Measurements from ENCODE around the gene SIVA1.
A peak's percentile ranks its signal among the peaks of the same experiment; 100 is the strongest.

Gene SIVA1

DNA sequence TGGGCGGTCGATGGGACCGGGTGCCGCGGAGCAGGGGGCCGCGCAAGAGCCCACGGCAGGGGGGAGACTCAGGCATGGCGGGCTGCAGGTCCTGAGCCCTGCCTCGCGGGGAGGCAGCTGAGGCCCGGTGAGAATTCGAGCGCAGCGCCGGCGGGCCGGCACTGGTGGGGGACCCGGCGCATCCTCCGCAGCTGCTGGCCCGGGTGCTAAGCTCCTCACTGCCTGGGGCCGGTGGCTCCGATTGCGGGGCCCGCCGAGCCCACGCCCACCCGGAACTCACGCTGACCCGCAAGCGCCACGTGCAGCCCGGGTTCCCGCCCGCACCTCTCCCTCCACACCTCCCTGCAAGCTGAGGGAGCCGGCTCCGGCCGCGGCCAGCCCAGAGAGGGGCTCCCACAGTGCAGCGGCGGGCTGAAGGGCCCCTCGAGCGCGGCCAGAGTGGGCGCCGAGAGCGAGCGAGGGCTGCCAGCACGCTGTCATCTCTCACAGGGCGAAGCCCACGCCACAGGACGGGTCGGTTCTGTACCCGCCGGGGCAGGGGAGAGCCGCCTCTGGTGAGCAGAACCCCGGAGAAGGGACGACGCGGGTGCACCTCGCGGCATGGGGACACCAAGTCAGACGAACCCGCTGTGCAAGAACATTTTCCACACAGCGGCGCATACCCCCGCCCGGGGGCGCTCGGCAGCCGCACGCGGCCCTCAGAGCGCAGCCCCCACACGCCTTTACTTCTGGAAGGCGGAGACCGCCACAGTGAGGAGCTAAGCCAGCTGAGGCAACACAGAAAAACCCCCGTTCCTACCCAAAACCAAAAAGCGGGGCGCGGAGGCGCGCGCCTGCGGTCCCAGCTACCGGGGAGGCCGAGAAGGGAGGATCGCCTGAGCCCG lies 1.2 kb upstream of the SIVA1 start:
- no peak for DNase-seq (ENCODE audit: low read depth)

DNA sequence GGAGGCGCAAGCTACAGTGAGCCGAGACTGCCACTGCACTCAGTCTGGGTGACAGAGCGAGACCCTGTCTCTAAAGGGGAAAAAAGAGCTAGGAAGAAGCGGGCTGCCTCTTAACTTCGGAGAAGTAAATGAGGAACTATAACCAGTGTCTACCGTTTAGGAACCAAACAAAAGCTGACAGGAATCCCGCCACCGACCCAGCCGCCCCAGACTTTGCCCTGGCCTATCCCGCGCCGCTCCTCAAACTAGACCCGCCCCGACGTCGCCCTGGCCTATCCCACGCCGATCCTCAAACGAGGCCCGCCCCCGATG lies 568 bp upstream of the SIVA1 start:
- no peak for DNase-seq (ENCODE audit: low read depth)

DNA sequence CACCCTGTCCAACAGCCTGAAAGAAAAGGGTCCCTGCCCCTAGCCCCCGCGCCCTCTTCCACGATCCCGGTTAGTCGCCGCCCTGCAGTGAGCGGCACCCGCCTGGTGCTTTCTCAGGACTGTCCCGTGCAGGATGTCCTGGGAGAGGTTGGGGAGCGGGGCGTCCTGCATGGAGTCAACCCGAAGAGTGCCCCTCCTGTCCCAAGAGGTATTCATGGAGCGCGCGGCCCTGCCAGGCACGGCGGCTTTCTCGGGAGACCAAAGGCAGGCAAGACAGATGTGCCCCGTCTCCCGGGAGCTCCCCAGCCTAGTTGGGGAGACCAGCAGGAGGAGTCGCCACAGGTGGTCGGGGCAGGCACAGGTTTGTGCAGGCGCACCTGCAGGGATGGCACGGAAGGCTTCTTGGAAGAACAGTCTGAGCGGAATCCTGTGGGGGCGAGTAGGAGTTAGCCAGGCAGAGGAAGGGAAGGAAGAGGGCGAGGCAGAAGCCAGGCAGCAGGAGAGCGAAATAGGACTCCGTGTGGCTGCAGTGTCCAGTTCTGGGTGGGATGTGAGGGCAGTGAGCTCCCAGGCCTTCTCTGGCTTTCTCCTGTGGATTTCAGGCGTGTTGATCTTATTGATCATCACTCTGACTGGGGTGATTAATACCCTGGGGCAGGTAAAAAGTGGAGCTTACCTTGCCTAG lies 723 bp downstream of the SIVA1 start:
- no peak for DNase-seq (ENCODE audit: low read depth)

DNA sequence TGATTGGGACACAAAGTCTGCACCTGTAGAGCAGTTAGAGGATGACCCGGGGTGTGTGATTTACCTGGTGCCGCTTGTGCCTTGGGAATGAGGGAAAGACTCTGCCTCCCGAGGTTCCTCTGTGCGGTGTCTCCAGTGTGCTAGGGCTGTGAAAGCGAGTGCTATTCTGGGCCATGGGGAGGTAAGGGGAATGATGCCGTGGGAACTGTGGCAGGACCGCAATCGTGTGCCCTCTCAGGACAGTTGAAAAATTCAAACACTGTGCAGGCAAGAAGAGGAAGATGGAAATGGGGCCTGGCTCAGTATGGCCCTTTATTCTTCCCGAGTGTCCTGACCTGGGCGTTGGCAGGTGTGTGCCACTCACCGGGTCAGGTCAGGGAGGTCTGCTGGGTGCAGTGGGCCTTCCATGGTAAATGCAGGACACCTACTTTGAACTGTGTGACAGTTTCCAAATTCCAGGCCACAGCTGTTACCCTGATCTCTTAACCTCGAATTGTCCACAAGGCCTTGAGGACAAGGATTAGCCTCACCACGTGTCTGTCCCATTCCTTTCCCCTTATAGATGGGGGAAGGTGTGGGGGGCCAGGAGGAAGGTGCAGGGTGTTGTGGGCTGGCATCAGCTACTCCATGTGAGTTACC lies 1.4 kb downstream of the SIVA1 start:
- no peak for DNase-seq (ENCODE audit: low read depth)

DNA sequence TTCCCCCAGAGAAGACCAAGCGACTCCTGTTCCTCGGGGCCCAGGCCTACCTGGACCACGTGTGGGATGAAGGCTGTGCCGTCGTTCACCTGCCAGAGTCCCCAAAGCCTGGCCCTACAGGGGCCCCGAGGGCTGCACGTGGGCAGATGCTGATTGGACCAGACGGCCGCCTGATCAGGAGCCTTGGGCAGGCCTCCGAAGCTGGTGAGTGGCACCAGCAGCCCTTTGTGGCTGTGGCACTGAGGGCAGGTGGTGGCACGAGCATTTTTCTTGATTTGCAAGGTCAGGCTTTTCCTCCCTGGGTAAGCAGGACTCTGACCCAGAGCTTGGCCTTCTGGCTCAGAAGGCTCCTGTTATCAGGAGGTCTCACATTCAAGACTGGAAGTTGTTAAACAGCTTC lies 2.7 kb downstream of the SIVA1 start:
- no peak for DNase-seq (ENCODE audit: low read depth)

DNA sequence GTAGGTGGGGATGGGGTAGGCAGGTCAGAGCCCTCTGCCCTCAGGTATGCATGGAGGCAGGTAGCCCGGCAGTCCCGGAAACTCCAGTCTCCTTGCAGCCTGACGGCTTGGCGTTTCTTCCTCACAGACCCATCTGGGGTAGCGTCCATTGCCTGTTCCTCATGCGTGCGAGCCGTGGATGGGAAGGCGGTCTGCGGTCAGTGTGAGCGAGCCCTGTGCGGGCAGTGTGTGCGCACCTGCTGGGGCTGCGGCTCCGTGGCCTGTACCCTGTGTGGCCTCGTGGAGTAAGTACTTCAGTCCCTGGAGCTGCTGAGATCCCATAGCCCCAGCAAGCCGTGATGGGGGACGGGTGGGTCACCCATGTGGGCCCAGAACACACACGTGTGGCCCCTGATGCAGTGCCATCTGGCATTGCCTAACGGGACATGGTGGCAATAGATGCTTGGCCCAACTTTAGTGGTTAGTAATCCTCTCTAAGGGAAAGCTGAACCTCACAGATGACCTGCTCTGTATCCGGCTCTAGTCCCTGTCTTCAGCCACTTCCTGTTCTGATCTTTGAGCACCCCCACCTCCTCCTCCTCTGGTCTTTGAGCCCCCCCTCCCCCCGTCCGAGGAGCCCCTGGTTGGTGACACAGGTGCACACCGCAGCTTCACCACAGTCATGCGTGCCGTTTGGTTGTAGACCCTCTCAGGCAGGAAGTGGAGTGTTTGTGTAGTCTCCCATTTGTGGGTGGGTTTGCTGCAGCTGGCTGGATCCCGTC lies 3.7 kb downstream of the SIVA1 start:
- DNase-seq (ENCODE audit: low read depth) = no peak

DNA sequence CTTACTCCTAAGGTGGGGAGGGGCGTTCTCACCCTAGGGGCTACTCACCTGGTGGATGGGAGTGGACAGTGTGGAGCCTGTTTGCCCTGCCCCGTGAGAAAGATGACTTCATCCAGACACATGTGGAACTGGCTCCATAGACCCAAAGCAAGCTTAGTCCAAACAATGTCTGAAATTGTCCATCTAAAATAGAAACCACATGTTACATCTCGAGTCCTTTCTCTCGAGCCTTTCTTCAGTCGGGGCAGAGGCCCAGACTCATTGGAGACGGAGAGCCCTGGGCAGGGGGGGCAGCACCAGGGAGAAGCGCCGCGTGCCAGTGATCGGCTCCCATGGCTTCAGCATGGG lies 4.3 kb downstream of the SIVA1 start:
- no peak for DNase-seq (ENCODE audit: low read depth)

DNA sequence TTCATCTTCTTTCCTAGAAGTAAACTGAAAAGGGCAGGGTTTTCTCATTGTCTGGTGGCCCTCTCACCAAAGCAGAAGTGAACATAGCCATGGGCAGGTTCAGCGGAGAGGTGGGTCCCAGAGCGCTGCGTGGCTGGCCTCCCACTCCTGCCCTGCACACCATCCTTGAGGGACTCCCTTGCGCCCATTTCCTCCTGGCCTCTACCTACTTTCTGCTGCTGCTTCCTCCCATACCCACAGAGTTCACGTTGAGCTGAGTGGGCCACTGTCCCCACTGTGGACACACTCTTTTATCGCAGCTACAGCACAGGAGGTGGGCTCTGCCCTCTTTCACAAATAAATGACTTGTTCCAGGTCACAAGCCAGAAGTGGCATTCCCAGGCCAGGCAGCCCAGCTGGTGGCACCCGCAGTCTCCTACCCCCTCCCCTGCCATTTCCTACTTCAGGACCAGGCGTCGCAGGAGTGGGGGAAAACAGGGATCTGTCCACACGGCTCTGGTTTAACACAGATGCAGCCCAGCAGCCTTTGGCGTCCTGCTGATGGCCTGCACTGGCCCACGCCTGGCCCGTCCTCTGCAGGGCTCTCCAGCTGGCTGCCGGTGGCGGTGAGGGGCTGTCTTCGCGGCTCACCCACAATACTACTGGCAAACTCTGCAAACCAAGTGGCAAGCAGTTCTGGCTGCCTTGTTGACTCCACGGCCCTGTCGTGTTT lies 4.9 kb downstream of the SIVA1 start:
- DNase-seq (ENCODE audit: low read depth) = no peak

DNA sequence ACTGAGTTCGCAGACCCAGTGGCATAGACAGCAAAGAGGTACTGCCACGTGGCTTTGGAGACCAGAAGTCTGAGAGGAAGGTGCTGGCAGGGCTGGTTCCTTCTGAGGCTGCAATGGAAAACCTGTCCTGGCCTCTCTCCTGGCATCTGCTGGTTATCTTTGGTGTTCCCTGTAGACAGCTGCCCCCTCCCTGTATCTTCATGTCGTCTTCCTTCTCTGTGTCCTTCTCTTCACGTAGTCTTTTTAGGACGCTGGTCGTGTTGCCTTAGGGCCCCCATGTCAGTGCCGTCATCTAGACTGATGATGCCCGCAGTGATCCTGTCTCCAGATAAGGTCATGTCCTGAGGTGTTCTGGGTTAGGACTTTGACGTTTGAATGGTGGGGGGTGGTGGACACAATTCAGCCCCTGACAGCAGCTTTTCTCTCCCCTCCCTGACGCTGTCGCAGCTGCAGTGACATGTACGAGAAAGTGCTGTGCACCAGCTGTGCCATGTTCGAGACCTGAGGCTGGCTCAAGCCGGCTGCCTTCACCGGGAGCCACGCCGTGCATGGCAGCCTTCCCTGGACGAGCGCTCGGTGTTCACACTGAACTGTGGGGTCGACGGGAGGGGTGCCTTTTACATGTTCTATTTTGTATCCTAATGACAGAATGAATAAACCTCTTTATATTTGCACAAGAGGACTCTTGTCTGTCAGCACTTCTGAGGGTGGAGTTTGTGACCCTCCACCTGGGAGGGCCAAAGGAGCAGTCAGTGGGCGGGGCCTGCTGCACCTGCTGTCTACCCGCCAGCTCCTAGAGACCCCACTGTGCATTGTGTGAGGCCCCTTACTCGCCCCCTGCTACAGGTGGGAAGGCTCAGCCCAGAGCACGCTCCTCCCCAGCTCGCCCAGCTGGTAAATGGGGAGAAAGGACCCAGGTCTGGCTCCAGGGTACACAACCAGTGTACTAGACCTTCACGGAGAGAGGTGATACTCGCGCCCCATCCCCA lies 6.3 kb downstream of the SIVA1 start:
- no peak for DNase-seq (ENCODE audit: low read depth)

DNA sequence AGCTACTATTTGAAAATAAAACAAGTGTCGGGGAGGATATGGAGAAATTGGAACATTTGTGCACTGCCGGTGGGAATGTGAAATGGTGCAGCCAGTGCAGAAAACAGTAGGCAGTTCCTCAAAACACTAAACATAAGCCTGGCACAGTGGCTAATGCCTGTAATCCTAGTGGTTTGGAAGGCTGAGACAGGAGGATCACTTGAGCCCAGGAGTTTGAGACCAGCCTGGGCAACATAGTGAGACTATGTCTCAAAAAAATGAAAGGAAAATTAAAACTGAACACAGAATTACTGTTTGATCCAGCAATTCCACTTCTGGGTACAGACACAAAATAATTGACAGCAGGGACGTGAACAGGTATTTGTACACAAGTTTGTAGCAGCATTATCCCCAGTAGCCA lies 12.6 kb downstream of the SIVA1 start:
- no peak for DNase-seq (ENCODE audit: low read depth)

DNA sequence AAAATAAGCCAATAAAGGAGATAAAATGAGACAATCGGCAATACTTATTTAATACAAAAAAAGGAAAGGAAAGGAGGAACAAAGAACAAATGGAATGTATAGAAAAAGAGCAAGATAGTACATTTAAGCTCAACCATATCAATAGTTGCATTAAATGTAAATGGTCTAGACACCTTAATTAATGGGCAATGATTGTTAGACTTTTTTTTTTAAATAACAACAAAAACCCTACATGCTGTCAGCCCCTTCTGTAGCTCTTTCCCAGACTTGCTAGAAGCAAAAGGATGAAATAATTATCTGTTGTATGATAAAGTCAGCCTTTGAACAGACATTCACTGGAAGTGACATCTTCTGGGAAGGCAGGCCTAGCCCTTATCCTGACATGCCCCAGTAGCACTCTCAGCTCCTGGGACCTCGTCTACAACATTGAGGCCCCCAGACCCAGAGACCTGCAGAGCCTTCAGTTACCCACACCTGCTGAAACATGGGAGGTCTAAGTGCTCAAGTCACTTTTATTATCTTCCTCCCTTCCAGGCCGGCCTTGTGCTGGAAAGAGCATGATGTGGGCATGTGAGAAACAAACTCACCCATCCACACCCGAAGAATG lies 13.4 kb downstream of the SIVA1 start:
- no peak for DNase-seq (ENCODE audit: low read depth)

DNA sequence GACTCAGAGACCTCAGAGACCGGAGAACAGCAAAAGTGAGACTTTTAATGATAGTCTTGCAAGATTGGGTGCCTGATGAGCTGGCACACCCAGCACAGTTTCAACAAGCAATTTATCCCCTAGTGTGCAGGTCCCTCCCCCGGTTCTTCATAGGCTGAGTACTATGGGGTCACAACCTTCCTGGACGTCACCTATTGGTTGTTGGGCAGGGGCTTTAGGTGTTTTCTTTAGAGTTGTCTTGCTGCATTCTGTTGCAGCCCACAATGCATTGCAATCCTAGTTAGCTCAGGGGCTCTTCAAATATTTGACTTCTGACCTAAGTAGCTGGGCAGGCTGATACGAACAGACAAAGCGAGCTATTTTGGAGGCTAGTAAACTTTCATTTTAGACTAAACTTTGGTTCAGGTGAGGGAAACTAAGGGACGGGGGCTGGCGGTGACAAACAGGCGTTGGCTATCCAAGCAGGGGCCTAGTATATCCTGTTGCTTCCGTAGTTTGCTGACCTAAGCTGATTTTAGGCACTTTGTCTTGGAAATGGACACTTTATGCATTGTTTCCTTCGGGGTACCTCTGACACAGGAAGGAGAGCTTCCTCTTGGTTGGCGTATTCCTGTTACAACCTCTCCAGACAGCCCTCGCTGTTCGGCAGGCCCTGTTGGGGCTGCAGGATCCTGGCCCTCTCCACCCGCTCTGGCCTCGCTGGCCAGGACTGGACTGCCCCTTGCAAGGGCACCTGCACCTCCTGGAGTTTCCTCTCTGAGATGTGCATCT lies 14.1 kb downstream of the SIVA1 start:
- no peak for DNase-seq (ENCODE audit: low read depth)

DNA sequence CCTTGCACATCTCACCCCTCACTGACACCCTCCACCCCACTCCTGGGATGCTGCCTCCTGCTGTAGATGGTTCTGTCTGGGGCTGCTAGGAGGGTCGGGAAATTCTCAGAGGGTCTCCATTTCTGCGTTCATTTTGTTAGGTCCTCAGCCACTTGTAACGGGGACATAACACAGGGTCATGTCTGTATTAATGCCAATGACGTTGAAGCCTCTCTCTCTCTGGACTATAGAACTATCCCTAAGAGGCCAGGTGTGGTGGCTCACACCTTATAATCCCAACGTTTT lies 14.6 kb downstream of the SIVA1 start:
- DNase-seq (ENCODE audit: low read depth) = no peak

DNA sequence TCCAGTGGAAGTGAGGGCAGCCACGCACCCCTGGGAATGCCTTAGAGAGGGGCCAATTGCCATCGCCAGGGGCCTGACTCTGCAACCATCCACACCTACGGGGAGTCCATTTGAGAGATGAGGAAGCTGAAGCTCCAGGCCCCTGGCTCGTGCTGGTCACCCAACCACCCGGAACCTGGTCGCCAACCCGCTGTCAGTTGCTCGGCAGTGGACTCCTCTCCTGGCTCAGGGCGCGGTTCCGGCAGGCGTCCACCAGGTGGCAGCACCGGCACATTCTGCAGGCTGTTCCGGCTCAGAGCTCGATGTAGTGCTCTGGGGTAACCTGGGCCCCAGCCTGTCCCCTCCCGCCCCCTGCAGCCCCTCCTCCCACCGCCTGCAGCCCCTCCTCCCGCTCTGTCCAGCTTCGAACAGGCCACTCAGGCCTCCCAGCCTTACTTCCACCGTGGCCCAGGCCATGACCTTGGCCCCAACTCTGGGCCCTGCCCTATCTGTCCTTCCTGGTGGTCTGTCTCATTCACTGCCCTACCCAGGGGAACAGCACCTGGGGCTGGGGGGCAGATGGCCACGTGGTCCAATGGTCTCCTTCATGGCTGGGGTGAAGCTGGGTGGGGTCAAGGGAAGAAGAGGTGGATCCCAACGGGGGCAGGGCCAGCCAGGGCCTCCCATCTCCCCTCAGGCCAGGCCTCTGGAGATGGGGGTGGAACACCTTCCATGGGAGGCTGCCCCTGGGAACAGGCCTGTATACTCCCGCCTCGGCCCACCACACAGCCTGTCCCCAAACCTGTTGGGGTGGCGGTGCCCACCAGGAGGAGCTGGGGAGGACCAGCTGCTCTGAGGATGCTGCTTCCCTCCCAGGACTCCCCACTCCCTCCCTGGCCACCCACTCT lies 15.7 kb downstream of the SIVA1 start:
- peak; percentile 93 for DNase-seq (ENCODE audit: low read depth)

DNA sequence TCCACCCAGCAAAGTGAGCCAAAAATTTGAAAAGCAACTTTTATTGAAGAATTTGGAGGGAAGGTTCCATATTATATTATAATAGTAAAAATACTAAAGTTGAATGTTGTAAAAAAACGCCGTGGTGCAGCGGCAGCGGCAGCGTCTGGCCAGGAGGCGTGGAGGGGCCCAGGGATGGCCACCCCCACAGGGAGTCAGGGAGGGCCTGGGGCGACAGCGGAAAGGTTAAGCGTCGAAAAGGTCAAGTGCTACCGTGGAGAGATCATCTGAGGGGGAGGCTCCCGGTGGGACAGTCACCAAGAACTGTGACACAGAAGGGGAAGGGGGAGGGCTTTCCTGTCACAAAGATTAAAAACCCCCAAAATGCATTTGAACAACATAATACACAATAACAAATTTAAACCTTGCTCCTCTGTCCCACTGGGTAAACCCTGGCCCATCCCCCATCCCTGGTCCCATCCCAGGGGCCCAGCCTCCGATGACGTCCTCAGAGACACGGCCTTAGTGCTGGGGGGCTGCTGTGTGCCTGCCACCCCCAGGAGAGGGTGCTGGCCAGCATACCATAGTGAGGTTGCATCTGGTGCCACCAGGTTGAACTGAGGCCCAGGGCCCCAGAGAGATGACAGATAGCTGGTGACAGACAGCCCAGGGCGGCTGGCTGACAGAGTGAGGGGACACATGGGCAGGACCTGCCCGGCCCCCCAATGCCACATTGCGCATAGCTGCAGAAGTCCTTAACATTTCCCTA lies 16.6 kb downstream of the SIVA1 start:
- DNase-seq (ENCODE audit: low read depth) = no peak

DNA sequence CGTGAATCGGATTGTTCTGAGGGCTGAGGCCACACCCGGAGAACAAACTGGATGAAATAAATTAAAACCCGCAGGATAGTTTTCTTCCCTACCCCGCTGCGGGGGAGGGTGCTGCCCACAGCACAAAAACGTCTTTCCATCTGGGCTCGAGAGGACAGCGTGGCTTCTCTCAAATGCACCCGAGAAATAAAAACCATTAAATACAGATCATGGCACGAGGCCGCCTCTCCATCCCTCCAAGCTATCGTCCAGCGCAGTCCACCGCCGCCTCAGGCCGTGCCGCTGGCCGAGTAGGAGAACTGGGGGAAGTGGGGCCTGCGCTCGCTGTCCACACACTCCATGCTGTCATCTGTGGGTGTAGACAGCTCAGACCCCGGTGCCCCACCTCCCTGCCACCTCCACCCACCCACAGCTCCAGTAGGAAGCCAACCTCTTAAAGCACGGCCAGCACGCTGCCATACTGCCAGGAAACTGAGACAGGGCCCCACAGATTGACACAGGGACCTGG lies 17.2 kb downstream of the SIVA1 start:
- DNase-seq (ENCODE audit: low read depth) = no peak

DNA sequence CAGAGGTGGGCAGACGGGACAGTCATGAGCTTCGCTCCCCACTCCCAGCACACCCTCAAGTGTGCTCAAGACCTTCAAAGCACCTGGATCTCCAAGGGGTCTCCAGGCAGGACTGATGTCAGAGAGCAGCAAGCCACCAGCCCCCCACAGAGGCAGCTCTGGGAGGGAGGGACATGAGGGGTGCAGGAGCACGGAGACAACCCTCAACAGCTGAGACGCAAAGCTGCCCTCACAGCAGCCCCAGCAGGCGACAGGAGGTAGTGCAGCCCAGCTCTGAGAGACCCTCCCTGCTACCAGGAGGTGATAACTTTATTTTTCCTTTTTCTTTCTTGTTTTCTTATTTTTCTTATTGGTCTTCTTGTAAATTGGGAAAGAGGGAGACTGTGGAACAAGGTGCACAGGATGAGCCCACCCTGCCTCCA lies 17.9 kb downstream of the SIVA1 start:
- no peak for DNase-seq (ENCODE audit: low read depth)

DNA sequence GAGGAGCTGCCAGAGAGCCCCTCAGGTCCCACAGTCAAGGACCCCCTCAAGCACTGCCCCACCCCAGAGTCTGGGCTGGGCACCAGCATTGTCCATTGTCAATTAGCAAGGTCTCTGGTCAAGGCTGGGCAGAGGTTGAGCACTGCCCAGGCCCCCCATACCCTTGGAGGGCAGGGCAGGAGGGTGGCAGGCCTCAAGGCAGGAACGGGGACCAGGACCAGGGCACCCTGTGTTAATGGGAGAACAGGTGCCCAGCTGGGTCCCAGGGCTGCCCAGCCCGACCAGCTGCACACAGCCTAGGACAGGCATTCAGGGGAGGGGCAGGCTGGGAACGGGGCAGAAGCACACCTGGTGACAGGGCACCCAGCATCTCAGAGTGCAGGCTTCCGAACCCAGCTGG lies 18.4 kb downstream of the SIVA1 start:
- DNase-seq (ENCODE audit: low read depth) = no peak
